ENCODE measurements around the gene SHISA9.
"Not testable (repeated sequence)": the region's sequence is repeated elsewhere in the genome, so short reads cannot be mapped to it uniquely, and the experiment has no call there.

SHISA9 gene

GRCh38 chr16:12907670-12908233 is 6.4 kb downstream of the SHISA9 start:
- H3K4me2 ChIP-seq = no peak overlapping the region
- H3K9ac ChIP-seq = no peak overlapping the region
- no peak overlapping the region for H3K4me3 ChIP-seq
- peaks cover 30% of the 10 kb centered on the region for H3K4me1 ChIP-seq
- peaks cover 17% of the 10 kb centered on the region for H4K20me1 ChIP-seq
- peaks cover 37% of the 10 kb centered on the region for H3K27me3 ChIP-seq
- H3K36me3 ChIP-seq = no peaks in the 10 kb centered on the region
- no peak overlapping the region for H3K27ac ChIP-seq
- TF ChIP-seq Cebpa-rat (IDR thresholded peaks at IDR 0.05) = no peak
- H3K9me3 ChIP-seq = no peaks in the 10 kb centered on the region

GRCh38 chr16:12917246-12917645 is 15.8 kb downstream of the SHISA9 start:
- no peak for TF ChIP-seq Cebpa-rat (IDR thresholded peaks at IDR 0.05)
- H3K9me3 ChIP-seq = no peaks in the 10 kb centered on the region
- no peaks in the 10 kb centered on the region for H3K36me3 ChIP-seq
- H3K27me3 ChIP-seq = no peaks in the 10 kb centered on the region
- no peak overlapping the region for H3K4me3 ChIP-seq
- no peak overlapping the region for H3K9ac ChIP-seq
- H3K4me1 ChIP-seq = peaks cover 20% of the 10 kb centered on the region
- H3K27ac ChIP-seq = no peak overlapping the region
- H4K20me1 ChIP-seq = no peaks in the 10 kb centered on the region
- H3K4me2 ChIP-seq = no peak overlapping the region

DNA sequence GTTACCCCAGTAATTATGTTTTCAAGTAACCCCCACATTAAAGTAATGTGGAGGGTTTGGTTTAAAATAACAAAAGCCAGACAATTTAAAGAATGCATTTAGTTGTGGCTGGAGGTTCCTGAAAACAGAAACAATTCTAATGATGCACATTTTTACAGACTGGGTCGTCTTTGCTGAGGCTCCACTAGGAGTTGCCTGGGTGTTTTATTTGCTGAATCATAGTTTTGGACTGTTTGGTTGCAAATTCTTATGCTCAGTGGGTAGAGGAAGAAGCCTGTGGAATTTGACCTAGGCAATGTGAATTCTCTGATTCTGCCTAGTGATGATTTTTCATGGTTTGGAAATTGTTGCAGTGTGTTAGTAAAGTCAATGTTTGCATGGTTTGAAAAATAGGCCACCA is 16.3 kb downstream of the SHISA9 start:
- H3K4me1 ChIP-seq = peaks cover 16% of the 10 kb centered on the region
- no peaks in the 10 kb centered on the region for H3K36me3 ChIP-seq
- H4K20me1 ChIP-seq = no peaks in the 10 kb centered on the region
- H3K9me3 ChIP-seq = no peaks in the 10 kb centered on the region
- H3K27me3 ChIP-seq = no peaks in the 10 kb centered on the region
- no peak overlapping the region for H3K4me3 ChIP-seq
- H3K9ac ChIP-seq = no peak overlapping the region
- TF ChIP-seq Cebpa-rat (IDR thresholded peaks at IDR 0.05) = no peak
- no peak overlapping the region for H3K27ac ChIP-seq
- H3K4me2 ChIP-seq = no peak overlapping the region

GRCh38 chr16:12920739-12921138 is 19.3 kb downstream of the SHISA9 start:
- H3K27me3 ChIP-seq = no peaks in the 10 kb centered on the region
- H4K20me1 ChIP-seq = no peaks in the 10 kb centered on the region
- TF ChIP-seq Cebpa-rat (IDR thresholded peaks at IDR 0.05) = no peak
- no peaks in the 10 kb centered on the region for H3K9me3 ChIP-seq
- H3K27ac ChIP-seq = no peak overlapping the region
- no peak overlapping the region for H3K9ac ChIP-seq
- peak overlapping the region; percentile 15; the same call in 1 of the 2 replicates for H3K4me2 ChIP-seq
- peaks cover 11% of the 10 kb centered on the region for H3K4me1 ChIP-seq
- no peak overlapping the region for H3K4me3 ChIP-seq
- no peaks in the 10 kb centered on the region for H3K36me3 ChIP-seq

DNA sequence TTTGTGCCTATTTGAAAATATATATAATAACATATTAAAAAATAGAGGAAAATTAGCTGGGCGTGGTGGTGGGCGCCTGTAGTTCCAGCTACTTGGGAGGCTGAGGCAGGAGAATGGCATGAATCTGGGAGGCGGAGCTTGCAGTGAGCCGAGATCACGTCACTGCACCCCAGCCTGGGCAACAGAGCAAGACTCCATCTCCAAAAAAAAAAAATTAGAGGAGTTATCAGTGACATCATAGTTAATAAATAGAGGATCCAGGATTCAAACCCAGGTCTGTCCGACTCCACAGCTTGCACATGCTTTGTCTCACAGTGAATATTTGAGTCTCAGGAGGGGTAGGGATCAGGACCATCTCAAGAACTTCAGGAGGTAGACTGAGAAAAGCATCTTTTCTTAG is 22.2 kb downstream of the SHISA9 start:
- H3K9ac ChIP-seq, H3K27me3 ChIP-seq, H4K20me1 ChIP-seq, H3K4me2 ChIP-seq, H3K27ac ChIP-seq, H3K4me3 ChIP-seq, H3K36me3 ChIP-seq, H3K9me3 ChIP-seq: not testable (repeated sequence)
- H3K4me1 ChIP-seq = peaks cover 11% of the 10 kb centered on the region

GRCh38 chr16:12925026-12925800 is 23.8 kb downstream of the SHISA9 start:
- Histone ChIP-seq H3K27ac (no peak overlapping the region), H3K9ac (no peak overlapping the region), H3K9me3 (no peaks in the 10 kb centered on the region), H4K20me1 (no peaks in the 10 kb centered on the region), H3K4me1 (peaks cover 6% of the 10 kb centered on the region; the same call in 1 of the 2 replicates), H3K4me3 (no peak overlapping the region), H3K4me2 (no peak overlapping the region), H3K27me3 (no peaks in the 10 kb centered on the region), H3K36me3 (no peaks in the 10 kb centered on the region)
- TF ChIP-seq Cebpa-rat (IDR thresholded peaks at IDR 0.05) = no peak

GRCh38 chr16:12927591-12927990 is 26.2 kb downstream of the SHISA9 start:
- Histone ChIP-seq H3K36me3 (no peaks in the 10 kb centered on the region), H3K9me3 (no peaks in the 10 kb centered on the region), H3K4me1 (no peaks in the 10 kb centered on the region), H3K9ac (no peak overlapping the region), H3K4me3 (no peak overlapping the region), H3K27ac (no peak overlapping the region), H3K27me3 (no peaks in the 10 kb centered on the region), H3K4me2 (no peak overlapping the region), H4K20me1 (no peaks in the 10 kb centered on the region)
- TF ChIP-seq Cebpa-rat (IDR thresholded peaks at IDR 0.05) = no peak

GRCh38 chr16:12930881-12931280 is 29.5 kb downstream of the SHISA9 start:
- Histone ChIP-seq H3K9me3 (no peaks in the 10 kb centered on the region), H3K36me3 (no peaks in the 10 kb centered on the region), H3K27me3 (no peaks in the 10 kb centered on the region), H3K4me1 (no peaks in the 10 kb centered on the region), H4K20me1 (no peaks in the 10 kb centered on the region), H3K4me2 (no peak overlapping the region), H3K9ac (no peak overlapping the region), H3K4me3 (no peak overlapping the region), H3K27ac (no peak overlapping the region)
- no peak for TF ChIP-seq Cebpa-rat (IDR thresholded peaks at IDR 0.05)

DNA sequence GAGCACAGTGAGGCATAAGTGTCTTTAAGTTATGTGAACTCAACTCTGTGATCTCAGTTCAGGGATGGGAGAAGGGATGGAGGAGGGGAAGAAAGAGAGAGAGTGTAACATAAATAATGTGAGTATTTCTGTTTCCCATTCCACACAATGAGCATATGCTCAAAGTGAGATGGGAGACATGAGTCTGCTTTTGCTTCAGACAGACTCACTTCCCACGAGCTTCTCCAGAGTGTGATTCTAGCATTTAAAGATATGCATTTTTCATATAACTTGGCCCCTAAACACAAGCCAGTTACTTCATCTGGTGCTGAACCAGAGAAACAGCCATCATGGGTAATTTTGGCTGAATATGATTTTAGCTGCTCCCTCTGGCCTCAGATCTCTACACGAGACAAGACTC is 35.0 kb downstream of the SHISA9 start:
- H3K4me2 ChIP-seq = no peak overlapping the region
- H3K36me3 ChIP-seq = no peaks in the 10 kb centered on the region
- no peak overlapping the region for H3K27ac ChIP-seq
- no peaks in the 10 kb centered on the region for H3K4me1 ChIP-seq
- H3K4me3 ChIP-seq = no peak overlapping the region
- no peaks in the 10 kb centered on the region for H3K27me3 ChIP-seq
- no peaks in the 10 kb centered on the region for H4K20me1 ChIP-seq
- no peak for TF ChIP-seq Cebpa-rat (IDR thresholded peaks at IDR 0.05)
- no peaks in the 10 kb centered on the region; the same call in 1 of the 2 replicates for H3K9me3 ChIP-seq
- no peak overlapping the region for H3K9ac ChIP-seq

GRCh38 chr16:12941896-12942295 is 40.5 kb downstream of the SHISA9 start:
- Histone ChIP-seq H3K9me3 (no peaks in the 10 kb centered on the region; the same call in 1 of the 2 replicates), H3K9ac (no peak overlapping the region), H3K4me1 (no peaks in the 10 kb centered on the region), H3K4me3 (no peak overlapping the region), H3K4me2 (no peak overlapping the region), H4K20me1 (no peaks in the 10 kb centered on the region), H3K27ac (no peak overlapping the region), H3K27me3 (no peaks in the 10 kb centered on the region), H3K36me3 (no peaks in the 10 kb centered on the region)
- no peak for TF ChIP-seq Cebpa-rat (IDR thresholded peaks at IDR 0.05)
